Transverse colon (tissue), 4 donors: Measurements from ENCODE around the gene RNASE3.
"Not testable (repeated sequence)": the region's sequence is repeated elsewhere in the genome, so short reads cannot be mapped to it uniquely, and the experiment has no call there.

Experiments used
- CTCF ChIP-seq, 5 experiments: fragments of 200-600 bp in 3 of 5; fragments of 450-650 bp in 2 of 5; sonication (generic) in 3 of 5; IDR thresholded peaks; 1 replicate in 2 of 5; 2 replicates in 3 of 5; pipeline ENCODE4 v1.5.1; 2016 to 2017; ENCODE audit warnings: antibody characterized with exemption in 5 of 5, inconsistent platforms in 3 of 5, mild to moderate bottlenecking in 2 of 5, moderate library complexity in 1 of 5
- EP300 ChIP-seq: sonication (generic); formaldehyde crosslinking; IDR thresholded peaks from one replicate; pipeline ENCODE4 v1.6.1; 2017; ENCODE audit warnings: antibody characterized with exemption, low read depth
- POLR2A ChIP-seq: fragments of 450-650 bp; IDR thresholded peaks from one replicate; pipeline ENCODE4 v1.6.1; 2016; ENCODE audit warnings: antibody characterized with exemption, mild to moderate bottlenecking, moderate library complexity
- POLR2AphosphoS5 ChIP-seq, 3 donors: sonication (generic); formaldehyde crosslinking; IDR thresholded peaks; one replicate each; pipeline ENCODE4 v1.6.1; 2016; ENCODE audit warnings: antibody characterized with exemption in 3 of 3

DNA sequence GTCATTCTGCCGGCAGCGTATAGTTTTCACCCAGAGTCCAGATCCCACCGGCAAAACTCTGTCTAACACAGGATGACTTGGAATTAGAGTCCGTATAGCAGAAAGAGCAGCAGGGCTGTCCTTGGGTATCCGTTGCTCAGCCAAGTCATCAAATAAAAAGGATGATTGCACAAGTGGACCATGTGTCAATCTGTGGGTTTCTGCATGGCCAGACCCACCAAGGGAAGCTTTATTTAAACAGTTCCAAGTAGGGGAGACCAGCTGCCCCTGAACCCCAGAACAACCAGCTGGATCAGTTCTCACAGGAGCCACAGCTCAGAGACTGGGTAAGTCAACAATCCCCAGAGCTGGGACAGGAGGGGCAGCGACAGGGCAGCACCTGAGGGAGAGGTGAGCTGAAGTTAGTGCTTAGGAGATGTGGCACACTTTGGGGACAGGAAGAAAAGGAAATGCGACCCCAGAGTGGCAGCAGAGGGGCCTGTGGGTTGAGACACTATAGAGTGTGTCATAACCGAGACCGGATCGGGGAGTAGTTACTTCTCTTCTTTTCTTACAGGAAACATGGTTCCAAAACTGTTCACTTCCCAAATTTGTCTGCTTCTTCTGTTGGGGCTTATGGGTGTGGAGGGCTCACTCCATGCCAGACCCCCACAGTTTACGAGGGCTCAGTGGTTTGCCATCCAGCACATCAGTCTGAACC, at the start of gene RNASE3:
- not testable (repeated sequence) for TF ChIP-seq CTCF (IDR thresholded peaks at IDR 0.05); POLR2AphosphoS5 (IDR thresholded peaks at IDR 0.05); EP300; POLR2A
